ENCODE data around the gene BCAS3.
"Not testable (repeated sequence)": the region's sequence is repeated elsewhere in the genome, so short reads cannot be mapped to it uniquely, and the experiment has no call there.

The BCAS3 gene

DNA sequence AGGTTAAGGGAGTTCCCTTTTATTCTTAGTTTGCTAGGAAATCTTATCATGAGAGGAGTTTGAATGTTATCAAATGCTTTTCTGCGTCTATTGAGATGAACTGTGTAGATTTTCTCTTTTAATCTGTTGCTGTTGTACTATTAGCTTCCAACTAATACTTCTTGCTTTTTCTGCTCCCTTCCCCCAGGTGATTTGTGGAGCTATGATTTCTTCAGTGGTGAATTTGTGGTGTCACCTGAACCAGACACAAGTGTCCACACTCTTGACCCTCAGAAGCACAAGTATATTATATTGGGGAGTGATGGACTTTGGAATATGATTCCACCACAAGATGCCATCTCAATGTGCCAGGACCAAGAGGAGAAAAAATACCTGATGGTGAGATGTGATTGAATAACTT, 29.9 kb upstream of the BCAS3 start:
- no peaks in the 10 kb centered on the region for H3K36me3 ChIP-seq (ENCODE audit: control insufficient read depth, insufficient read depth, low read length)
- no peak overlapping the region for H3K27ac ChIP-seq (ENCODE audit: low read depth, low read length)
- no peak overlapping the region for H3K4me3 ChIP-seq (ENCODE audit: low read length)
- H3K9ac ChIP-seq (ENCODE audit: low read length) = no peak overlapping the region
- no peaks in the 10 kb centered on the region for H3K27me3 ChIP-seq (ENCODE audit: control insufficient read depth, insufficient read depth, low read length)
- H3K4me1 ChIP-seq (ENCODE audit: control insufficient read depth, insufficient read depth, low read length) = no peaks in the 10 kb centered on the region

DNA sequence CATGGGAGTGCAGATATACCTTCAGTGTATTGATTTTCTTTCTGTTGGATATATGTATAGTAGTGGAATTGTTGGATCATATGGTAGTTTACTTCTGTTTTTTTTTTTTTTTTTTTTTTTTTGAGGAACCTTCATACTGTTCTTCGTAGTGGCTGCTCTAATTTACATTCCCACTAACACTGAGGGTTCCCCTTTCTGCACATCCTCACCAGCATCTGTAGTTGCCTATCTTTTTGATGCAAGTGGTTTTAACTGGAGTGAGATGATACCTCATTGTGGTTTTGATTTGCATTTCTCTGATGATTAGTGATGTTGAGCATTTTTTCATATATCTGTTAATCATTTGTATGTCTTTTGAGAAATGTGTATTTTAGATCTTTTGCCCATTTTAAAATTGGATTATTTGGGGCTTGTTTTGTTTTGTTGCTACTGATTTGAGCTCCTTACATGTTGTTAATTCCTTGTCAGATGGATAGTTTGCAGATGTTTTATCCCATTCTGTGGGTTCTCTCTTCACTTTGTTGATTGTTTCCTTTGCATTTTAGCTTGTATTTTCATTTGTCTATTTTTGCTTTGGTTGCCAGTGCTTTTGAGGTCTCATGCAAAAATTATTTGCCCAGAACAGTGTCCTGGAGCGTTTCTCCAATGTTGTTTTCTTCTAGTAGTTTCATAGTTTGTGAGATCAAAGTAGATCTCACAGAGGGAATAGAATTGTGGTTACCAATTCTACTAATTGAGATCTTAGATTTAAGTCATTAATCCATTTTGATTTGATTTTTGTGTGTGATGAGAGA, 25.0 kb upstream of the BCAS3 start:
- Histone ChIP-seq H3K27me3 (ENCODE audit: control insufficient read depth, insufficient read depth, low read length) (no peaks in the 10 kb centered on the region), H3K4me3 (ENCODE audit: low read length) (no peak overlapping the region), H3K27ac (ENCODE audit: low read depth, low read length) (no peak overlapping the region), H3K9ac (ENCODE audit: low read length) (no peak overlapping the region), H3K4me1 (ENCODE audit: control insufficient read depth, insufficient read depth, low read length) (no peaks in the 10 kb centered on the region), H3K36me3 (ENCODE audit: control insufficient read depth, insufficient read depth, low read length) (no peaks in the 10 kb centered on the region)

DNA sequence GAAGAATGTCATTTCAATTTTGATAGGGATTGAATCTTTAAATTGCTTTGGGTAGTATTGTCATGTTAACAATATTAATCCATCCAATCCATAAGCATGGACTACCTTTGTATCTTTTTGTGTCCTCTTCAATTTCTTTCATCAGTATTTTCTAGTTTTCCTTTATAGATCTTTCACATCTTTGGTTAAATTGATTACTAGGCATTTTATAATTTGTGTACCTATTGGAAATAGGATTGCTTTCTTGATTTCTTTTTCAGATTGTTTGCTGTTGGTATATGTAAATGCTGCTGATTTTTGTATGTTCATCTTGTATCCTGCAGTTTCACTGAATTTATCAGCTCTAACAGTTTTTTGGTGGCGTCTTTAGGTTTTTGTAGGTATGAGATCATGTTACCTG, 24.1 kb upstream of the BCAS3 start:
- no peaks in the 10 kb centered on the region for H3K4me1 ChIP-seq (ENCODE audit: control insufficient read depth, insufficient read depth, low read length)
- no peak overlapping the region for H3K4me3 ChIP-seq (ENCODE audit: low read length)
- H3K27ac ChIP-seq (ENCODE audit: low read depth, low read length) = no peak overlapping the region
- no peaks in the 10 kb centered on the region for H3K36me3 ChIP-seq (ENCODE audit: control insufficient read depth, insufficient read depth, low read length)
- H3K27me3 ChIP-seq (ENCODE audit: control insufficient read depth, insufficient read depth, low read length) = no peaks in the 10 kb centered on the region
- no peak overlapping the region for H3K9ac ChIP-seq (ENCODE audit: low read length)

DNA sequence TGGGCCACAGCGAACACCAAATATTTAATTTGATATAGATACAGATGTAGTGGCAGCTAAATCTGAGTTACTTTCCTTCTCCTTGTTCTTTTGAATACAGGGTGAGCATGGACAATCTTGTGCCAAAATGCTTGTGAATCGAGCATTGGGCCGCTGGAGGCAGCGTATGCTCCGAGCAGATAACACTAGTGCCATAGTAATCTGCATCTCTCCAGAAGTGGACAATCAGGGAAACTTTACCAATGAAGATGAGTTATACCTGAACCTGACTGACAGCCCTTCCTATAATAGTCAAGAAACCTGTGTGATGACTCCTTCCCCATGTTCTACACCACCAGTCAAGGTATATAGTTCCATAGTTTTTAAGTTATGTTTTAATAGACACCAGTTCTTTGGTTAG, 21.2 kb upstream of the BCAS3 start:
- Histone ChIP-seq H3K4me3 (ENCODE audit: low read length) (no peak overlapping the region), H3K4me1 (ENCODE audit: control insufficient read depth, insufficient read depth, low read length) (no peaks in the 10 kb centered on the region), H3K36me3 (ENCODE audit: control insufficient read depth, insufficient read depth, low read length) (no peaks in the 10 kb centered on the region), H3K27me3 (ENCODE audit: control insufficient read depth, insufficient read depth, low read length) (no peaks in the 10 kb centered on the region), H3K27ac (ENCODE audit: low read depth, low read length) (no peak overlapping the region), H3K9ac (ENCODE audit: low read length) (no peak overlapping the region)

DNA sequence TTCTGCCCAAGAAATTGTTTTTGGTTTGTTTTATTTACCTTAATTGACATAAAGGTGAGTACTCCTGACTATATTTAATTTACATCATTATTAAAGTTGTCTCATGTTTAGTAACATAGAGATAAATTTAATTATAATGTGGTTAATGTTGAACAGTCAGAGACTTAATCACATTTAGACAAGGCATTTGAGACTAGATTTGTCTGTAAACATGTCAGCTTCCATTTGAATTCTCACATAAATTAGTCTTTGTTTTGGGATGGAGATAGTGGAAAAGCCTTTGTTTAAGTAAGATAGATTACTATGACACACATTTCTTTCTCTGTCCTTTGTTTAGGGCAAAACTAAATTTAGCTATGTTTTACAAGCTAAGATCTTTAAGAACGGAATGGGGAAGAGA, 18.5 kb upstream of the BCAS3 start:
- Histone ChIP-seq H3K27ac (ENCODE audit: low read depth, low read length) (no peak overlapping the region), H3K4me1 (ENCODE audit: control insufficient read depth, insufficient read depth, low read length) (no peaks in the 10 kb centered on the region), H3K4me3 (ENCODE audit: low read length) (no peak overlapping the region), H3K36me3 (ENCODE audit: control insufficient read depth, insufficient read depth, low read length) (no peaks in the 10 kb centered on the region), H3K9ac (ENCODE audit: low read length) (no peak overlapping the region), H3K27me3 (ENCODE audit: control insufficient read depth, insufficient read depth, low read length) (no peaks in the 10 kb centered on the region)

DNA sequence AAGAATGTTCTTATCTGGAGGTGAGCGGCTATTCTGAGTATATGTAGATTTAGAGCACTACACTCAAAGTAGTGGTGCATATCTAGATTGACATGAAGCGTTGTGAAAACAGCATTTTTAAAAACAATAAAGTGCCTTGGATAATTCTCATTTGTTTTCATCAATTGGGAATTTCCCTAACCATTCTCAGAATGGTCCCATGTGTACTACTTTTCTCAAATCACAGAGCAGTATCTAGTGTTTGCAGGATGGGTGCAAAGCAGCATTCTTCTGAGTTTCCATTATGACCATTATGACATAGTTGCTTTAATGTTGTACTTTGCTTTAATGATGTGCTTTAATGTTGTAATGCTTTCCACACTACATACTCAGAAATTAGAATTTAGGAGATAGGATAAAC, 16.2 kb upstream of the BCAS3 start:
- no peaks in the 10 kb centered on the region for H3K4me1 ChIP-seq (ENCODE audit: control insufficient read depth, insufficient read depth, low read length)
- no peaks in the 10 kb centered on the region for H3K27me3 ChIP-seq (ENCODE audit: control insufficient read depth, insufficient read depth, low read length)
- H3K36me3 ChIP-seq (ENCODE audit: control insufficient read depth, insufficient read depth, low read length) = peaks cover 3% of the 10 kb centered on the region

DNA sequence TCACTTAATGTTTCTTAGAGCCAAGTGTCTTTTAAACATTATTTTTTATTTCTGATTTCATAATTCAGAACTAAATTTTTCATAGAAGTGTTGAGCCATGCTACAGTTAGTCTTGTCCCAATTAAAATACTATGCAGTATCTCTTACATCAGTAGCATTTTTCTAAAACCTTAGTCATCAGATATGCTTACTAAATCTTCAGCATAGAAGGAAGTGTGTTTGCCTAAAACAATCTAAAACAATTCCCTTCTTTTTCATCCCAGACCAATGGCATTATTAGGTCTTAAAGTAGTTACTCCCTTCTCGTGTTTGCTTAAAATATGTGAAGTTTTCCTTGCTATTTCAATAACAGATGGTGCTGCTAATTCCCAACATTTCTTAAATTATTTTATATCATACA, 13.6 kb upstream of the BCAS3 start:
- no peak overlapping the region for H3K4me3 ChIP-seq (ENCODE audit: low read length)
- H3K27me3 ChIP-seq (ENCODE audit: control insufficient read depth, insufficient read depth, low read length) = no peaks in the 10 kb centered on the region
- peaks cover 3% of the 10 kb centered on the region for H3K36me3 ChIP-seq (ENCODE audit: control insufficient read depth, insufficient read depth, low read length)
- no peaks in the 10 kb centered on the region for H3K4me1 ChIP-seq (ENCODE audit: control insufficient read depth, insufficient read depth, low read length)
- H3K9ac ChIP-seq (ENCODE audit: low read length) = no peak overlapping the region
- no peak overlapping the region for H3K27ac ChIP-seq (ENCODE audit: low read depth, low read length)

More for the DNA sequence above, 16.2 kb upstream of the BCAS3 start:
- no peak overlapping the region for H3K9ac ChIP-seq (ENCODE audit: low read length)
- H3K27ac ChIP-seq (ENCODE audit: low read depth, low read length) = no peak overlapping the region
- H3K4me3 ChIP-seq (ENCODE audit: low read length) = no peak overlapping the region

DNA sequence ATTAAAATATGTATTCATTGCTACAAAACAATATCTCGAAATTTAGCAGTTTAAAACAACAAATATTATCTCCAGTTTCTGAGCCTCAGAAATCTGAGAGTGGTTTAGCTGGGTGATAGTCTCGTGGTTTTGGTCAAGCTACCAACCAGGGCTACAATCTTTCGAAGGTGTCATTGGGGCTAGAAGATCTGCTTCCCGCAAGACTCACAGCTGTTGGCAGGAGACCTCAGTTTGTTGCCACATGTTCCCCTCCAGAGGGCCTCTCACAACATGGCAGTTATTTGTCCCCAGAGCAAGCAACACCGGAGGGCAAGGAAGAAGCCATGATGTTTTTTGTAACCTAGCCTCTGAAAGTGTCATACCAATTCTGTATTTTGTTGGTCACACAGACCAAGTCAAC, 12.0 kb upstream of the BCAS3 start:
- Histone ChIP-seq H3K27me3 (ENCODE audit: control insufficient read depth, insufficient read depth, low read length) (no peaks in the 10 kb centered on the region), H3K27ac (ENCODE audit: low read depth, low read length) (no peak overlapping the region), H3K36me3 (ENCODE audit: control insufficient read depth, insufficient read depth, low read length) (peaks cover 3% of the 10 kb centered on the region), H3K9ac (ENCODE audit: low read length) (no peak overlapping the region), H3K4me1 (ENCODE audit: control insufficient read depth, insufficient read depth, low read length) (no peaks in the 10 kb centered on the region), H3K4me3 (ENCODE audit: low read length) (no peak overlapping the region)

DNA sequence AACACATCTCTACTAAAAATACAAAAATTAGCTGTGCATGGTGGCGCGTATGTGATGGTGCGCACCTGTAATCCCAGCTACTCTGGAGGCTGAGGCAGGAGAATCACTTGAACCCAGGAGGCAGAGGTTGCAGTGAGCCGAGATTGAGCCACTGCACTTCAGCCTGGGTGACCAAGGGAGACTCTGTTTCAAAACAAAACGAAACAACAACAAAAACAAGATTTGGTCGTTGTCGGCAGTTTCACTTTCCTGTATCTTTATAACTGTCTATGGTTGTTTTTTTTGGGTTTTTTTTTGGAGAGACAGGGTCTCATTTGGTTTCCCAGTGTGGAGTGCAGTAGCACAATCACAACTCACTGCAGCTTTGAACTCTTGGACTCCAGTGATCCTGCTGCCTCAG, 8.9 kb upstream of the BCAS3 start:
- not testable (repeated sequence) for H3K4me3 ChIP-seq (ENCODE audit: low read length); H3K9ac ChIP-seq (ENCODE audit: low read length); H3K4me1 ChIP-seq (ENCODE audit: control insufficient read depth, insufficient read depth, low read length); H3K36me3 ChIP-seq (ENCODE audit: control insufficient read depth, insufficient read depth, low read length); H3K27me3 ChIP-seq (ENCODE audit: control insufficient read depth, insufficient read depth, low read length); H3K27ac ChIP-seq (ENCODE audit: low read depth, low read length)

DNA sequence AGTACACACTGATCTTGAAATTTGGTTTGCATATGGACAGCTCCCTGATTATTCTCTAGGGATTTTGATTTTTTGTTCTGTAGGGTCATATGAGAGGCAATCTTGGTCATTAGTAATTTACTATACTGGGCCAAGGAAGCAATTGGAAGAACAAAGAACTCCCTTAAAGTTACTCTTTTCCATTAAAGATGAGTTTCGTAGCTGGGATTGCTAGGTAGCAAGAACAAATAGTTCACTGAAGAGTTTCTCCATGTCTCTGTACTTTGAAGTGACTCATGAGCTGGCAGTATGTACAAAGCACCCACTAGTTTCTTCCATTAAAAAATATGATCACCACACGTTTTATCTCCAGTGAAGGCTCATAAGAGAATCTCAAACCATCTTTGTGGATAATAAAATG, 6.2 kb upstream of the BCAS3 start:
- Histone ChIP-seq H3K9ac (ENCODE audit: low read length) (no peak overlapping the region), H3K36me3 (ENCODE audit: control insufficient read depth, insufficient read depth, low read length) (no peaks in the 10 kb centered on the region), H3K27me3 (ENCODE audit: control insufficient read depth, insufficient read depth, low read length) (no peaks in the 10 kb centered on the region), H3K4me1 (ENCODE audit: control insufficient read depth, insufficient read depth, low read length) (no peaks in the 10 kb centered on the region), H3K4me3 (ENCODE audit: low read length) (no peak overlapping the region), H3K27ac (ENCODE audit: low read depth, low read length) (no peak overlapping the region)

DNA sequence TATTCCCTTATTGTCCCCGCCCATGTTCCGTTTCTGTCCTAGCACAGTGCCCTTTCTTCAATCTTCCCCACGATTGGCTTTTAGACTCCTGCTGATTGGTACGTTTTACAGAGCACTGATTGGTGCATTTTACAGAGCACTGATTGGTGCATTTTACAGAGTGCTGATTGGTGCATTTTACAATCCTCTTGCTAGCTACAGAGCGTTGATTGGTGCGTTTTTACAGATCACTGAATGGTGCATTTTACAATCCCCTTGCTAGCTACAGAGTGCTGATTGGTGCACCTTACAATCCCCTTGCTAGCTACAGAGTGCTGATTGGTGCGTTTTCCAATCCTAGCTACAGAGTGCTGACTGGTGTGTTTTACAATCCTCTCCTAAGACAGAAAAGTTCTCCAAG, 3.0 kb upstream of the BCAS3 start:
- not testable (repeated sequence) for H3K4me3 ChIP-seq (ENCODE audit: low read length); H3K36me3 ChIP-seq (ENCODE audit: control insufficient read depth, insufficient read depth, low read length); H3K27ac ChIP-seq (ENCODE audit: low read depth, low read length); H3K9ac ChIP-seq (ENCODE audit: low read length); H3K27me3 ChIP-seq (ENCODE audit: control insufficient read depth, insufficient read depth, low read length); H3K4me1 ChIP-seq (ENCODE audit: control insufficient read depth, insufficient read depth, low read length)

DNA sequence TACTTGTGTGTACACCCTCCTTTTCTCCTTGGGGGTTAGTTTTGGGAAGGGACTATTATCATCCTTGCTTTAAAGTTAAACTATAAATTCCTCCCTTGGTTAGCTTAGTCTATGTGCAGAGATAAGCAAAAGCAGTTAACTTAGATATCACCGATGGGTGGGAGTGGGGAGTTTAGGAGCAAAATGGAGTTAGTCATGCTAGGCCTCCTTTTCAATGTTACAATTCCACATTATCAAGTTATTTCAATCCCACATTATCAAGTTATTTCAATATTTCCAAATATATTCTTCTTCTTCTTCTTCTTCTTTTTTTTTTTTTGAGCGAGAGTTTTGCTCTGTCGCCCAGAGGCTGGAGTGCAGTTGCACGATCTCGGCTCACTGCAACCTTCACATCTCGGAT, 1.7 kb upstream of the BCAS3 start:
- no peak overlapping the region for H3K4me3 ChIP-seq (ENCODE audit: low read length)
- H3K9ac ChIP-seq (ENCODE audit: low read length) = no peak overlapping the region
- no peaks in the 10 kb centered on the region for H3K36me3 ChIP-seq (ENCODE audit: control insufficient read depth, insufficient read depth, low read length)
- no peaks in the 10 kb centered on the region for H3K27me3 ChIP-seq (ENCODE audit: control insufficient read depth, insufficient read depth, low read length)
- no peak overlapping the region for H3K27ac ChIP-seq (ENCODE audit: low read depth, low read length)
- no peaks in the 10 kb centered on the region for H3K4me1 ChIP-seq (ENCODE audit: control insufficient read depth, insufficient read depth, low read length)

DNA sequence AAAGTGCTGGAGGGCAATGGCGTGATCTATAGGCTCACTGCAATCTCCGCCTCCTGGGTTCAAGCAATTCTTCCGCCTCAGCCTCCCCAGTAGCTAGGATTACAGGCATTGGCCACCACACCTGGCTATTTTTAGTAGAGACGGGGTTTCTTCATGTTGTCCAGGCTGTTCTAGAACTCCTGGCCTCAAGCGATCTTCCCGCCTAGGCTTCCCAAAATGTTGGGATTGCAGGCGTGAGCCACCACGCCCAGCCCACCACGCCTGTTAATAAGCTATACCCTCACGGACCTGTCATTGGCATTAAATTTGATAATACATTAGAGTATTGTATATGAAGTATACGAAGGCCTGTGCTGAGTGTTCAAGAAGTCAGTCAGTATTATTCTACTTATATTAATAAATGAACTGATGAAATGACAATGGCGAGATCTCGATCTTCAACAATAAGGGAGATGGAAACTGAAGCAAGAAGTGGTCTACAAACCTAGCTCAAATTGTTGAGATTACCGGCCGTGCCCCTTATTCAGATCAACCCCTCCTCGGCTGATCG, 818 bp upstream of the BCAS3 start:
- Histone ChIP-seq H3K9ac (ENCODE audit: low read length) (peak overlapping the region; percentile 45), H3K27me3 (ENCODE audit: control insufficient read depth, insufficient read depth, low read length) (no peaks in the 10 kb centered on the region), H3K27ac (ENCODE audit: low read depth, low read length) (peak overlapping the region; percentile 76), H3K4me1 (ENCODE audit: control insufficient read depth, insufficient read depth, low read length) (no peaks in the 10 kb centered on the region), H3K4me3 (ENCODE audit: low read length) (peak overlapping the region; percentile 90), H3K36me3 (ENCODE audit: control insufficient read depth, insufficient read depth, low read length) (no peaks in the 10 kb centered on the region)

Measured in rectal smooth muscle tissue (tissue), 1 donor.